HG03159 (cell line): ENCODE results near the gene SP140.
"Not testable (repeated sequence)": the region's sequence is repeated elsewhere in the genome, so short reads cannot be mapped to it uniquely, and the experiment has no call there.

Experiments
- ATAC-seq: cut with Tn5 transposase; IDR thresholded peaks from one replicate; pipeline ENCODE4 v1.9.1; 2021; ENCODE audit warnings: mild to moderate bottlenecking, moderate library complexity; ENCODE audit not compliant: unreplicated experiment

Gene SP140

DNA sequence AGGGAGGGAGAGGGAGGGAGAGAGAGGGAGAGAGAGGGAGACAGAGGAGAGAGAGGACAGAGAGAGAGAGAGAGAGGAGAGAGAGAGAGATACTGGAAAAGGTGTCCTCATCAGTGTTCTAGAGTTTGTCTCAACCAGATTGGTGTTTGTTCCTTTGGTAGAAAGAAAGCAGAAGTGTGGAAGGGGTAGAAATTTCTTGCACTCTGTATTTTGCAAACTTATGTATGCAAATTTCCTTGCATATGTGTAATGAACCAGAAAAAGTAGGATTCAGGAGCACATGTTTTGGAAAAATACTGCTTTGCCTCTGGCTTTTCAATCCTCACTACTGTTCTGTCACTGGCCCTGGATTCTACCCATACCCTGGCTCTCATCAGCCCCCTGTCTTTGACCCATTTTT is 1.1 kb upstream of the SP140 start:
- no peak for ATAC-seq

DNA sequence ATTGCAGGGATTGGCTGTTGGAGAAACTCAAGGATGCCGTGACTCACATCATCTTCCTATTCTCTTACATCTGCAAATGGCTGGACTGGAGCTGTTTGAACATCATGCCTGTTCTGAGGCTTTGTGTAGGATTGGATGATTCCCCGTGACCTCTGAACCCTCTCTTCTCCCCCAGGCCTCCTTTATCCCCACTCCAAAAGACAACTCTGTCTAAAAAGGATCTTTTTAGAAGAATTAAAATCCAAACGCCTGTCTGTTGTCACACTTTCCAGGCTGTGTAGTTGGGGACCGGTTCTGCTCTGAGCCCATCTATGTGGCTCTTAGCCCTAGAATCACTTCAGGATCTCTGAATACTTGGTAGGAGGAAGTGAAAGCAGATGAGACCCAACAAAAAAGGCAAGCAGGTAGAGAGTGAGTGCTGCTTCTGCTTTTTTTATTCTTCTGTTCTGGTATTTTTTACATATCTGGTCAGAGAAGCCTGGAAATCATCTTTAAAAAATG is 565 bp downstream of the SP140 start:
- ATAC-seq, result peak; percentile 81

DNA sequence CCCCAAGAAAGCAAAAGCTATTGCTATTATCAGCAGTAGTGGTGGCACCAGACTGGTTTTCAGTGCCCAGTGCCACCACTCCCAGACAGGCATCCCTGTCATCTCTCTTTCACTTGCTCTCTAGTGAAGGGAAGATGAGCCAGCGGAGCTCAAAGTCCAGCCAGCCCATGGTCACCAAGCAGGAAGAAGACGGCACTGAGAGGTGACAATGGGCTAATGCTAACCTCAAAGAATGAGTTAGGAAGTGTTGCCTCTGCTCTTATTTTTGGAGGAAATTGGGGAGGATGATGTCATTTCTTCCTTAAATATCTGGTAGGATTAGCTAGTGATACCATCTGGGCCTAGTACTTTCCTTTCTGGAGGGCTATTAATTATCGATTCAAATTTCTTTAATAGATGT is 1.7 kb downstream of the SP140 start:
- ATAC-seq, result no peak

DNA sequence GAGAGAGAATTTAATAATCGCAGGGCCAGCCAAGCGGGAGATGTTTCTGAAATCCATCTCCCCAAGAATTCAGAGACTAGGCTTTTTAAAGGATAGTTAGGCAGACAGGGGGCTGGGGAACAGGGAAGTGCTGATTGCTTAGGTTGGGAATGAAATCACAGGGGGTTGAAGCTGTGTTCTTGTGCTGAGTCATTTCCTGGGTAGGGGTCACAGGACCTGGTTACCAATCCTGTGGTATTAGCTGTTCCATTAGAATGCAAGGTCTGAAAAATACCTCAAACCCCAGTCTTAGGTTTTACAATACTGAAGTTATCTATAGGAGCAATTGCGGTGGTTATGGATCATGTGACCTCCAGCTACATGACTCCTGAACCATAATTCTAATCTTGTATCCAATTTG is 4.6 kb downstream of the SP140 start:
- no peak for ATAC-seq

DNA sequence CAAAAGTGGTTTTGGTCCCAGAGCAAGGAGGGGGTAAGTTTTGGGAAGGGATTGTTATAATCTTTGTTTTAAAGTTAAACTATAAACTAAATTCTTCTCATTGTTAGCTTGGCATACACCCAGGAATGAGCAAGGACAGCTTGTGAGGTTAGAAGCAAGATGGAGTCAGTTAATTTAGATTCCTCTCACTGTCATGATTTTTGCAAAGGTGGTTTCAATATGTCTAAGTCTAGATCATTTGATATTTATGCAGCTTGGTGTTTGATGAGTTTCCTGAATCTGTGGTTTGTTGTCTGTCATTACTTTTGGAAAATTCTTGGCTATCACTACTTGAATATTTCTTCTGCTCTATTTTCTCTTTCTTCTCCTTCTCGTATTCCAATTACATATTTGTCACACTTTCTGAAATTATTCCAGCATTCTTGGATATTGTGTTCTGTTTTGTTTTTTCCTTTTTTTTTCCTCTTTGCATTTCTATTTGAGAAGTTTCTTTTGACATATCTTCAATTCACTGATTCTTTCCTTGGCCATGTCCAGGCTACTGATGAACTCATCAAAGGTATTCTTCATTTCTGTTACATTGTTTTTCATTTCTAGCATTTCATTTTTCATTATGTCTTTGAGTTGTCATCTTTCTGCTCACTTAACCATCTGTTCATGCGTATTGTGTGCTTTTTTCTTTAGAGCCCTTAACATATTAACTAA is 5.1 kb downstream of the SP140 start:
- ATAC-seq, result no peak

DNA sequence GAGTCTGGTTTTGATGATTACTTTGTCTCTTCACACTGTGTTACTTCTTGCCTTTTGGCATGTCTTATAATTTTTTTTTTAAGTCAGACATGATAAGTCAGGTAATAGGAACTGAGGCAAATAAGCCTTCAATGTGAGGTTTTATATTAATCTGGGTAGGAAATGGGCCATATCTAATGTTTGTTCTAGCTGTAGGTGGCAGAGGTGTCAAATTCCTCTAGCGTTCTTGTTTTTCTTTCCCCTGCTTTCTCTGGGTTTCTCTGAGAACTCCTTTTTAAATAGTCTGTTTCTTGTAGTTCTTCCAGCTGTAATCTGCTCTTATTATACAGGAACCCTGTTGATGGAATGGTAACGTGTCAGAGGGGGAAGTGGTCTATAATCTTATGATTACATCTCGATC is 5.7 kb downstream of the SP140 start:
- no peak for ATAC-seq

DNA sequence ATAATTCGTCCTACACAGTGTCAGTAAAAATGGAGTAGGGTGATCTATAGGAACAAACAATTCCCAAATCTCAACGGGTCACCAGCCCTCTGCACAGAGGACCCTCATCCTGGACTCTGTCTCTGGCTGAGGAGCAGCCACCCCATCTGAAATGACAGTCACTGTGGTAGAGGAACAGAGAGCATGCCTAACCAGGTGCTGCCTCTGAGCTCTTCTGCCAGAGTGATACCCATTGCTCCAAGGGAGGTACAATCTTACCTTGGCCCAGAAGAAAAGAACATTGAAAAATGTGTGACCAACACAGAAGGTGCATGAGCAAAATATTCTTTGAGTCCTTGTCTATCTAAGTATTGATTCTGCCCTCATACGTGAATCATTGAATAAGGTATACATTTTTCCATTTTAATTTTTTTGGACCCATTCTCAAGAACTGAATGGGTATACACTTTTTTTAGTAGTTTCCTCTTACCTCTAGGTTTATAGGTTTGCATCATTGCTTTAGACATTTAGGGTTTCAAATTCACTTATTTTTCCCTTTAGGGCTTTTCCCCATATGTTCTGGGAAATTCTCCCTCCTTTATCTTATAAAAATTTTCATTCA is 8.7 kb downstream of the SP140 start:
- ATAC-seq, result no peak

DNA sequence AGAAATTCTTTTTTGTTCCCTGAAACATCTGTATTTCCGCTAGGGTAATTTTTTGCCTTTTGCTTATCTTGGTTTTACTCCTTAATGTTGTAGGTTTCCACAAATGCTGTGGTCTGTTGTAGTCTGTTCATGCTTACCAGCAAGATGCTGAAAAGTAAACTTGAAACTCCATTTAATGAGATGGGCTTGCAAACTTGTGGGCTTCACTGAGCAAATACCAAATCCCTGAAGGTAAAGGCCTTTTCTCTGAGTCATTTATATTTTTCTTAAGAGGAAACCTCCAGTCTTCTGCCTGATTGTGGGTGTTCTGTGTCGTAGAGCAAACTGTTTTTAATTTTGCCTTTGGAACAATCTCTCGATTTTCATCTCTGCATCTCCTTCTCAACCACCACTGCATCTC is 9.3 kb downstream of the SP140 start:
- no peak for ATAC-seq

DNA sequence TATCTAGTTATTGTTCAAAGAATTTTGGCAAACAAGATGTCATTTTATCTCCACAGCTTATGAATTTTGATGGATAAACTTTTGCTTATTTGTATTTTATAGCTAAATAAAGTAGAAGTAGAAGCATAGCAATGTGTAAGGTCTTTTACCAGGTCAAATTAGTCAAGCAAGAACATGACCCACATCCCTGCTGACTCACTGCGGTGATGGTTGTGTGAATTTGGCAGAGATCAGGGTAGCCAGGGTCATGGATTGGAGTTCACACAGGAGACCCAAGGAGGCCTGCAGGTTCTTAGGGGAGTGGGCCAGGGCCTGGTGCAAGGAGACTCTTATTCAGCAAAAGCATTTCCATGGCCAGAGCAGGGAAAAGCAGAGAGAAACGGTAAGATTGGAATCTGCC is 18.7 kb downstream of the SP140 start:
- ATAC-seq, result no peak

DNA sequence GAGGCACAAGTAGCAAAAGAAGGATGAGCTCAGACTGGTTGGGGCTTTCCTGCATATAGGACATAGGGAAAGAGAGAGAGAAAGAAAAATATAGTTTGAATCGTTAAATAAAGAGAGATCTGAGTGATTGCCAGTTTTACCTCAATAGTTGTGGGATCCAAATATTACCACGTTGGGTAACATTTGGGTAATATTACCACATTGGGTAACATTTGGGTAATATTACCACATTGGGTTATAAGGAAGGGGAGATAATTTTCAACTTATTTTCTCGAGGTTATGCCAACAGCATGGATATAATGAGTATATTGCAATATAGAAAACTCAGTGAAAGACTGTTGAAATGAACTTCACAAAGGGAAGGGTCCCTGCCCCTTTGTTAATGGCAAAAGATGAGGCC is 20.7 kb downstream of the SP140 start:
- no peak for ATAC-seq

DNA sequence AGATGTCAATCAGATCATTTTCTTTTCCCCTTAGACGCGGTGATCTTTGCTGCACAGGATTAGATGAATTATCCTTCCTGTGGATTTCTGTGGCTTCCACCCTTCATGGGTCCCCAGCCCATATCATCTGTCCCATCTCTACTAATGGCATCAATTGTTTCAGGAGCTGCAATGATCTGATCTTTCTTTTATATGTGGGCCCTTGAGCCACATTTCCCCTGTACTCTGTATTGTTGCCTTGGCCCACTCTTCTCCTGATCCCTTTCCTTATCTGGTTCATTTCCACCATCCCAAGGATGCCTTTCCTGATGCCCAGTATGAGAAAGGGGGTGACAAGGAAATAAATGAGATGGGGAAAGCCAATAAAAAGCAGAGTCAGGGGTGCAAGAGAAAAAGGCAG is 24.7 kb downstream of the SP140 start:
- ATAC-seq, result no peak

DNA sequence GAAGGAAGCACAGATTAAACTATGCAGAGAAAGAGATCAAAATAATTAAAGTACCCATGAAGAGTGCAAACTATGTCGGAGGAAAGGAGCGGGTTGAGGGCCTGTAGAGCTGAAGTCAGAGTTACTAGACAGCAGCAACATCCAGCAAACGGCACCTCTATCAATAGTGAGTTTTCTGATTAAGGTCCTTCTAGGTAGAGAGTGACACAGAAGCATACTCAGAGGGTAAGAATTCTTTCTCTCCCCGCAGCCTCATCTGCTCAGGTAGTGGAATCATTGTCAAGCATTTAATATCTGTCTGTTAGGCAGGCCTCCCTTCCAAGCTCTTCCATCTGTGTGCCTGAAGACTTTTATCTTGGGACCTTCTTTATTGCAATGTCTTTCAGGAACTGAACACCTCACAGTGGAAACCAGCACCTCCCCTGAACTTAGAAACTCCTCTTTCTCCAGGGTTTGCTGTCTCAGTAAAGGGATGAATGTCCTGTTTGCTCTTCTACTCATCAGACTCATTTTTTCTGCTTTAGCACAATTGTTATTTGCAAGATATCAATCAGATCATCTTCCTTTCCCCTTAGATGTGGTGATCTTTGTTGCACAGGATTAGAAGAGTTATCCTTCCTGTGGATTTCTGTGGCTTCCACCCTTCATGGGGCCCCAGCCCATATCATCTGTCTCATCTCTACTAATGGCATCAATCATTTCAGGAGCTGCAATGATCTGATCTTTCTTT is 28.8 kb downstream of the SP140 start:
- no peak for ATAC-seq

DNA sequence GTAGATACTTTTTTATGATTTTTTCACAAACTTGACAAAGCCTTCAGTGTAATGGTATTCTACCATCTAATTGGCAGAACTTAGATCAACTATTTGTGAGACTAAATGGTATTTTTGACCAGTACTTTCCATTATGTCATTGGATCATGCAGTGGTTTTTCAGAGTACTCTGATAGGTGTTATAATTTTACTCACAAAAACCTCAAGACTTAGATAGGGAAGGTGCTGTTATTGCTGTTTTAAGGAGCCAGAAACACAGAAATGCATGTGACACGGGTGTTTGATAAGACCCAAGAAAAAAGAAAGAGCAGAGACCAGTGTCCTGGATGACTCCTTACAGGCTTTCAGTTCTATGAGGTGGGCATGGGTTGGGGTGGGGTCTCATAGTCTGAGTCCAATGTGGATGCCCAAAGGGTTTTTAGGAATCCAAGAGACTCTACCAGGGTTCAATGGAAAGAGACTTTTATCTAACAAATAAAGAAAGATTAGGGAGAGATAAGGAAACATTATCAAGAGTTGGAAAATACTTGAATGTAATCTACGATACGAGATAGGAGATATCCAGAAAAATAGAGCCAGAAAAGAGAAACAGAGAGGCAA is 31.3 kb downstream of the SP140 start:
- no peak for ATAC-seq

DNA sequence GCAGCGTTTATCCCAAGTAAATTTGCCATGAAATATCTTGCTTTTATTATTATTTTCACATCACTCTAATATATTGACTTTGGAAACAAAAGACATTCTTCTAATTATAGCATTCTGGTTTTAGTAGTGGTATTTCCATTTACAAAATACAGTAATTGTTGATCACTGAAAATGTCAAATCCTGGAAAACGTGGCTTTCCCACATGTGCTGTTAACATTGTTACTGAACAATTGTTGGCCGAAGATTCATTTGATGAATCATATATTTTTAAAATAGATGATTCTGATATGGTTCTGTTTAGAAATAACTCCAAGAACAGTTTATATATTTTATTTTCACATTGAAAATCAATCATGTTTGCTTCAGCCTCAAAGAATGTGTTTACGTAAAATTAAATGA is 32.9 kb downstream of the SP140 start:
- ATAC-seq, result no peak

DNA sequence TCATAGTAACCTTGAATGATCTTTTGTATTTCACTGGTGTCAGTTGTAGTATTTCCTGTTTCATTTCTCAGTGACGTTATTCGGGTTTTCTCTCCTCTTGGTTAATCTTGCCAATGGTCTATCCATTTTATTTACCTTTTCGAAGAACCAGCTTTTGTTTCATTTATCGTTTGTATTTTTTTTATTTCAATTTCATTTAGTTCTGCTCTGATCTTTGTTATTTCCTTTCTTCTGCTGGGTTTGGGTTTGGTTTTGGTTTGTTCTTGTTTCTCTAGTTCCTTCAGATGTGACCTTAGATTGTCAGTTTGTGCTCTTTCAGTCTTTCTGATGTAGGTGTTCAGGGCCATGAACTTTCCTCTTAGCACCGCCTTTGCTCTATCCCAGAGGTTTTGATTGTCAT is 36.7 kb downstream of the SP140 start:
- no peak for ATAC-seq

DNA sequence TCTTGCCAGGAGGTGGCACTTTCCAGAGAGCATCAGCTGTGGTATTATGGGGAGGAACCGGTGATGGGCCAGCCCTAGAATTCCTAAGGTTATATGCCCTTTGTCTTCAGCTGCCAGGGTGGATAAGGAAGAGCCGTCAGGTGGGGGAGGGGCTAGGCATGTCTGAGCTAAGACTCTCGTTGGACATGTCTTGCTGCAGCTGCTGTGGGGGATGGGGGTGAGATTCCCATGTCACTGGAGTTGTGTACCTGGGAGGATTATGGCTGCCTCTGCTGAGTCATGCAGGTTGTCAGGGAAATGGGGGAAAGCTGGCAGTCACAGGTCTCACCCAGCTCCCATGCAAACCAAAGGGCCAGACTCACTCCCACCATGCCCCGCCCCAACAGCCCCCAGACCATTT is 39.4 kb downstream of the SP140 start:
- not testable (repeated sequence) for ATAC-seq

DNA sequence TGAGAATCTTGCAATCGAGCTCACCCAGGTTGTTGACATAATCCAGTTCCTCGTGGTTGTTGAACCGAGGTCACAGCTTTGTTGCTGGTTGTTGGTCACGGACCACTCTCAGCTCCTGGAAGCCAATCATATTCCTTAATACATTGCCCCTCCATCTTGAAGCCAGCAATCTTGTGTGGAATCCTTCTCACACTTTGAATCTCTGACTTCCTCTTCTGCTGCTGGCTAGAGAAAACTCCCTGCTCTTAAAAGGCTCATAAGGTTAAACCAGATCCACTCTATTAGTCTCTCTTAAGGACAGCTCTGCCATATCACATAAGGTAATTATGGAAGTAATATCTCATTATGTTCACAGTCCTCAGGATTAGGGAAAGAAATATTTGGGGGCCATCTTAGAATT is 41.1 kb downstream of the SP140 start:
- ATAC-seq, result no peak

DNA sequence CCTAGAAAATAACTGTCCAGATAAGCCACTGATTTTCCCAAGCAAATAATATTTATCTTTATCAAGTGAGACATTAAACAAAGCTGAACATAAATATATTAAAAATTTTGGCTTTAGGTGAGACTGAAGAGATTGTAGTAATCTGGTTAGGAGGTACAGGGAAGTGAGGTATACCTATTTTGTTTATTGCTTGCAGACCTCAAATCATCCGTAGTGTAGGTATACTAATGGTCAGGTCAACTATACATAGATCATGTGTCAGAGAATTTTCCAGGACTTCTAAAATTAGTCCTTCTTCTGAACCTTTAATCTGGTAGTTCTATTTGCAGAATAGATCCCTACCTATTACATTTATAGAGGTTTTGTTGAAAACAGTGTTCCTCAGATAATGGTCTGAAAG is 41.5 kb downstream of the SP140 start:
- peak; percentile 10 for ATAC-seq

DNA sequence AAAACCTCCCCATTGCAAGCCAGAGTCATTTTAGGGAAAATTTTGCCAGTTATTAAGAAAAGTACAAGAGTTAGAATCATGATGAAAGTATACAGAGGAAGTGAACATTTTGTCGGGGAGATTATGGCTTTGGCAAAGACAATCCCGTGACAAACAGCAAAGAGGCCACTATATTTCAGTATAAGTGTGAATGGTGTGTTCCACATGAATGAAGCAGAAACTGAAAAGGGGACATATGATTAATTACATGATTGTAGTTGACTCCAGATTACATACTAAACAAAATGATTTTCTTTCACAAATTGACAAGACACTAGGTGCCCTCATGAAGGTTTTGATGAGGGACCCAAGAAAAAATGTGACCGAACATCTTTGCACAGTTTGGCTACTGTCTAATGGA is 42.0 kb downstream of the SP140 start:
- ATAC-seq, result peak; percentile 77

DNA sequence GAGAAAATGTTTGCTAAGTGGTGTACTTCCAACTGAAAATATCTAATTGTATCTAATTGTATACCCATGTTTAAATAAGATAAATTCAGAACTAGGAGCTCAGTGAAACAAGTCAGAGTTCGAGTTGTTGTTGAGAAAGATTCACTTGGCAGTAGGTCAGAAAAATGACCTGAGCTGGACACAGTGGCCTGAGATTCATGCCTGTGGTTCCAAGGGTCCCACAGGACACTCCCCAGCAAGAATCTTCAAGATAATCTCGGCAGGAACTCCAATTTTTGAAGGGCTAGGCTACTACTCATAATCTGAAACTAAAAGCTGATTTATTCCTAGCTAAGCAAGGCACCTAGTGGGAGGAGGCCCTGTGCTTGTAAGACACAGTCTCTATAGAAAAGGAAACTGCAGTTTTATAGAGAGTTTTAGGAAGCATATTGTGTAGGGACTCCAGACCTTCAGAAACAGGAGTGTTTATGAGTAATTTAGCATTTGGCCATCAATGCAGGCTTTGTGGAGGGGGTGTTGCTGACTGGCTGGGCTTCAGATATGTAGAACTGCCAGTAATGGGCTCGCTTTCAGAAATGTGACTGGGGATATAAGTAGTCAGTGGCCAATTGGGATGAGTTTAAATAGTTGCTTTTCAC is 43.2 kb downstream of the SP140 start:
- peak; percentile 49 for ATAC-seq

DNA sequence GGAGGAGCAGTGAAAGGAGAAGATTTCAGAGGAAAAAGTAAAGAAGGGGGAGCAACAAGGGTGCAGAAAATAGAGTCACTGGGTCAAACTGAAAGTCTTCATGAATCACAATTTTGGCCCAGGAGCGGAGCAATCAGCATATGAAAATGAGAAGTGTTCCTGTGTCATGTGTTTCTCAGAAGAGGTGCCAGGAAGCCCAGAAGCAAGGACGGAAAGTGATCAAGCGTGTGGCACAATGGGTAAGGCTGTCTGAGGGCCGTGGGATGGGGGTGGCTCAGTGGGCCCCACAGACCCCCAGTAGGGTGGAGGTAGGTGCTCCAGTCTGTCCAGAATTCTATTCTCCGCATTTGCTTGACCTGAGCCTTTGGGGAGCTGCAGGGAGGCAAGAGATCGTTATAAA is 44.2 kb downstream of the SP140 start:
- ATAC-seq, result no peak
